ENCODE results near the gene TMEM132C.

GRCh38 chr12:128356547-128356946, 89.6 kb downstream of the TMEM132C start:
- TF ChIP-seq CTCF (conservative IDR thresholded peaks at IDR 0.05) (no peak), ZFX (IDR thresholded peaks at IDR 0.05) (no peak)

All from C4-2B (cell line).